Left ventricle myocardium superior (tissue), 1 donor: Measurements from ENCODE around the gene PCED1A. TPM values are rescaled to one million over a fixed set of nuclear protein-coding genes. Genes with fewer than 3 reads are reported as not detected.
A peak's percentile ranks its signal among the peaks of the same experiment; 100 is the strongest.
"Not testable (repeated sequence)": the region's sequence is repeated elsewhere in the genome, so short reads cannot be mapped to it uniquely, and the experiment has no call there.

Experiments
- ATAC-seq: fragments of 200-7000 bp; cut with Tn5 transposase; one replicate; pipeline ENCODE4 v1.9.1; 2020; ENCODE audit warnings: mild to moderate bottlenecking, moderate library complexity
- DNase-seq: peaks from one replicate; pipeline ENCODE4 v3.0.0-alpha.2; 2020
- intact Hi-C: fragments of 100-400 bp; cut with micrococcal nuclease; formaldehyde crosslinking; loops from one replicate; pipeline ENCODE4 v1.11.0; 2022
- total RNA-seq: library from RNA; stranded (reverse); fragmentation: NEBNext Ultra II Directional; extraction: Animal tissue kit (Norgen Biotek cat#: 25700); gene quantifications from one replicate; pipeline ENCODE4 v1.2.1, GENCODE V29; 2021
- donor health status: DM: no; HTN: yes; CAD: no; lungs with severe emphysema.

The PCED1A gene
- total RNA-seq, 1 donor from 2014 or later = 10.2 TPM

- no peak for DNase-seq
- intact Hi-C loops = no loop called here
- no peak for ATAC-seq
Measured at GRCh38 chr20:2814076-2814475, 26.4 kb downstream of the PCED1A start.

- ATAC-seq = no peak
- intact Hi-C loops = no loop called here
- no peak for DNase-seq
Measured at GRCh38 chr20:2812189-2812588, 28.3 kb downstream of the PCED1A start.

- ATAC-seq = no peak
- no peak for DNase-seq
- intact Hi-C loops = no loop called here
Measured at GRCh38 chr20:2809690-2810089, 30.8 kb downstream of the PCED1A start.

- intact Hi-C loops, ATAC-seq, DNase-seq: not testable (repeated sequence)
Measured at GRCh38 chr20:2807929-2808328, 32.5 kb downstream of the PCED1A start.

GRCh38 chr20:2807019-2807418, 33.4 kb downstream of the PCED1A start:
- no peak for DNase-seq
- ATAC-seq = no peak
- intact Hi-C loops = no loop called here

GRCh38 chr20:2806351-2806701, 34.1 kb downstream of the PCED1A start:
- intact Hi-C loops = no loop called here
- DNase-seq = no peak
- ATAC-seq = no peak

- ATAC-seq = no peak
- DNase-seq = no peak
- intact Hi-C loops = no loop called here
Measured at GRCh38 chr20:2805689-2806350, 34.6 kb downstream of the PCED1A start.

GRCh38 chr20:2804852-2805688, 35.4 kb downstream of the PCED1A start:
- ATAC-seq (peak; percentile 52), DNase-seq (peak; percentile 42)
- intact Hi-C loops = no loop called here

GRCh38 chr20:2804041-2804828, 36.2 kb downstream of the PCED1A start:
- DNase-seq (no peak), ATAC-seq (no peak)
- intact Hi-C loops = no loop called here

- ATAC-seq = no peak
- intact Hi-C loops = no loop called here
- no peak for DNase-seq
Measured at GRCh38 chr20:2801286-2801728, 39.1 kb downstream of the PCED1A start.

GRCh38 chr20:2800521-2801285, 39.8 kb downstream of the PCED1A start, which contains the start of gene CPXM1:
TSS of gene CPXM1 (minus strand) at chr20:2800627. CDS start at chr20:2800572, 55 bp downstream.
- peak; percentile 42 for DNase-seq
- ATAC-seq = peak; percentile 34
- intact Hi-C loops = no loop called here

GRCh38 chr20:2799688-2800520, 40.6 kb downstream of the PCED1A start:
- intact Hi-C loops = no loop called here
- DNase-seq (peak; percentile 43), ATAC-seq (peak; percentile 47)

GRCh38 chr20:2799271-2799670, 41.2 kb downstream of the PCED1A start:
- ATAC-seq (no peak), DNase-seq (no peak)
- intact Hi-C loops = no loop called here

GRCh38 chr20:2798814-2799213, 41.6 kb downstream of the PCED1A start:
- DNase-seq (no peak), ATAC-seq (no peak)
- intact Hi-C loops = no loop called here

- DNase-seq = no peak
- intact Hi-C loops = no loop called here
Measured at GRCh38 chr20:2798095-2798805, 42.2 kb downstream of the PCED1A start.

GRCh38 chr20:2797136-2797983, 43.1 kb downstream of the PCED1A start:
- ATAC-seq = no peak

More at GRCh38 chr20:2798095-2798805, 42.2 kb downstream of the PCED1A start:
- no peak for ATAC-seq

More at GRCh38 chr20:2797136-2797983, 43.1 kb downstream of the PCED1A start:
- intact Hi-C loops = no loop called here
- no peak for DNase-seq
